Measurements from ENCODE around the gene TMEM19. TPM values are rescaled to one million over a fixed set of nuclear protein-coding genes. Genes with fewer than 3 reads are reported as not detected.
"Not testable (repeated sequence)": the region's sequence is repeated elsewhere in the genome, so short reads cannot be mapped to it uniquely, and the experiment has no call there.

TMEM19 gene
- total RNA-seq, 1 donor from 2014 or later, result 25.8 TPM

DNA sequence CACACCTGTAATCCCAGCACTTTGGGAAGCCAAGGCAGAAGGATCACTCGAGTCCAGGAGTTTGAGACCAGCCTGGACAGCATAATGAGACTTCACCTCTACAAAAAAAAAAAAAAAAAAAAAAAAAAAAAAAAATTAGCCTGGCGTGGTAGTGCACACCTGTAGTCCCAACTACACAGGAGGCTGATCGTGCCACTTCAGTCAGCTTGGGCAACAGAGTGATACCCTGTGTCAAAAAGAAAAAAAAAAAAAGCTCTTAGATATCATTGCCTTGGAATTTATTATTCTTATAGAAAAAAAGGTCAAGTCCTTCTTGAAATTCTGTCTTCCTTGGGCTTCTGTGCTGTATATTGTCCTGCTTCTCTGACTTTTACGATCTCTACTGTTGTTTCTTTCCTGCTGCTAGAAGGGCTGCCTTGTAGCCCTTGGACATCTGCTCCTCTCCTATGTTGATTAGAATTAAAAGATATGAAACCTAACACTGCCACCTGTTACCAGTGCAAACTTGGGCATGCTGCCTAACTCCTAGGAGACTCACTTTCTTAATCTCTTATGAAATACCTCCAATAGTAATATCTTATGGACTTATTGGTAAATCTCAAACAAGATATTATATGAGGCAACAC, 5.7 kb downstream of the TMEM19 start:
- no peak for FAIRE-seq
- H2AFZ ChIP-seq (ENCODE audit: low read depth, low read length), result no peak overlapping the region
- no peak overlapping the region for H3K9ac ChIP-seq (ENCODE audit: low read length)
- Mint-ChIP-seq H3K36me3 (ENCODE audit: low read depth, unreplicated experiment) (peaks cover 1% of the 10 kb centered on the region), H3K9me3 (ENCODE audit: unreplicated experiment) (no peaks in the 10 kb centered on the region), H3K4me3 (ENCODE audit: unreplicated experiment) (no peak overlapping the region), H3K27ac (ENCODE audit: unreplicated experiment) (no peak overlapping the region), H3K4me1 (ENCODE audit: low read depth, unreplicated experiment) (peaks cover 7% of the 10 kb centered on the region), H3K27me3 (ENCODE audit: low read depth, unreplicated experiment) (no peaks in the 10 kb centered on the region)
- no peak overlapping the region for H3K4me3 ChIP-seq (ENCODE audit: insufficient read depth, low read depth, low read length)
- H3K36me3 ChIP-seq (ENCODE audit: insufficient read depth, low read length), result no peaks in the 10 kb centered on the region
- no peak for DNase-seq (ENCODE audit: low read depth)
- H3K27me3 ChIP-seq (ENCODE audit: insufficient read depth, low read length), result no peaks in the 10 kb centered on the region
- H4K20me1 ChIP-seq (ENCODE audit: insufficient read depth, low read length), result no peaks in the 10 kb centered on the region
- peaks cover 10% of the 10 kb centered on the region for H3K4me1 ChIP-seq (ENCODE audit: insufficient read depth, low read length)
- TF ChIP-seq, protein P1, sequence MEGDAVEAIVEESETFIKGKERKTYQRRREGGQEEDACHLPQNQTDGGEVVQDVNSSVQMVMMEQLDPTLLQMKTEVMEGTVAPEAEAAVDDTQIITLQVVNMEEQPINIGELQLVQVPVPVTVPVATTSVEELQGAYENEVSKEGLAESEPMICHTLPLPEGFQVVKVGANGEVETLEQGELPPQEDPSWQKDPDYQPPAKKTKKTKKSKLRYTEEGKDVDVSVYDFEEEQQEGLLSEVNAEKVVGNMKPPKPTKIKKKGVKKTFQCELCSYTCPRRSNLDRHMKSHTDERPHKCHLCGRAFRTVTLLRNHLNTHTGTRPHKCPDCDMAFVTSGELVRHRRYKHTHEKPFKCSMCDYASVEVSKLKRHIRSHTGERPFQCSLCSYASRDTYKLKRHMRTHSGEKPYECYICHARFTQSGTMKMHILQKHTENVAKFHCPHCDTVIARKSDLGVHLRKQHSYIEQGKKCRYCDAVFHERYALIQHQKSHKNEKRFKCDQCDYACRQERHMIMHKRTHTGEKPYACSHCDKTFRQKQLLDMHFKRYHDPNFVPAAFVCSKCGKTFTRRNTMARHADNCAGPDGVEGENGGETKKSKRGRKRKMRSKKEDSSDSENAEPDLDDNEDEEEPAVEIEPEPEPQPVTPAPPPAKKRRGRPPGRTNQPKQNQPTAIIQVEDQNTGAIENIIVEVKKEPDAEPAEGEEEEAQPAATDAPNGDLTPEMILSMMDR (IDR thresholded peaks at IDR 0.05; ENCODE audit: insufficient read depth, low read depth, low read length), result no peak
- no peak for TF ChIP-seq EZH2 (IDR thresholded peaks at IDR 0.05; ENCODE audit: insufficient read depth, low read length)
- no peaks in the 10 kb centered on the region for H3K9me3 ChIP-seq (ENCODE audit: insufficient read depth, low read depth, low read length)
- no peak overlapping the region for H3K27ac ChIP-seq (ENCODE audit: low read depth, low read length)
- H3K4me2 ChIP-seq (ENCODE audit: low read length), result no peak overlapping the region
- peaks cover 13% of the 10 kb centered on the region for H3K79me2 ChIP-seq (ENCODE audit: insufficient read depth, low read length)

DNA sequence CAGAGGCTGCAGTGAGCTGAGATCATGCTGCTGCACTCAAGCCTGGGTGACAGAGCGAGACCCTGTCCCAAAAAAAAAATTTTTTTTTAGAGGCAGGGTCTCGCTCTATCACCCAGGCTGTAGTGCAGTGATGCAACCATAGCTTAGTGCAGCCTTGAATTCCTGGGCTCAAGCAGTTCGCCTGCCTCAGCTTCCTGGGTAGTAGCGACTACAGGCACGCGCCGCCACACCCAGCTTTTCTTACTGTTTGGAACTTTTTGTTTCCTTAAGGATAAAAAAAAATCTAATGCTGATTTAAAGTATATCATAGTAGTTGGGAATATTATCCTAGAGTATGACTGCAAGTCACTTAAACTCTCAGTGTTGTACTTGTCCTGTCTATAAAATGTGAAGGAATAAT, 7.2 kb downstream of the TMEM19 start:
- Histone ChIP-seq H3K27me3 (ENCODE audit: insufficient read depth, low read length) (no peaks in the 10 kb centered on the region), H3K79me2 (ENCODE audit: insufficient read depth, low read length) (no peaks in the 10 kb centered on the region), H3K27ac (ENCODE audit: low read depth, low read length) (no peak overlapping the region), H3K4me3 (ENCODE audit: insufficient read depth, low read depth, low read length) (no peak overlapping the region), H3K4me1 (ENCODE audit: insufficient read depth, low read length) (no peaks in the 10 kb centered on the region), H2AFZ (ENCODE audit: low read depth, low read length) (no peak overlapping the region), H4K20me1 (ENCODE audit: insufficient read depth, low read length) (no peaks in the 10 kb centered on the region), H3K4me2 (ENCODE audit: low read length) (no peak overlapping the region), H3K36me3 (ENCODE audit: insufficient read depth, low read length) (no peaks in the 10 kb centered on the region), H3K9ac (ENCODE audit: low read length) (no peak overlapping the region), H3K9me3 (ENCODE audit: insufficient read depth, low read depth, low read length) (no peaks in the 10 kb centered on the region)
- Mint-ChIP-seq H3K4me1 (ENCODE audit: low read depth, unreplicated experiment) (peaks cover 2% of the 10 kb centered on the region), H3K4me3 (ENCODE audit: unreplicated experiment) (no peak overlapping the region), H3K27me3 (ENCODE audit: low read depth, unreplicated experiment) (no peaks in the 10 kb centered on the region), H3K27ac (ENCODE audit: unreplicated experiment) (no peak overlapping the region), H3K9me3 (ENCODE audit: unreplicated experiment) (no peaks in the 10 kb centered on the region), H3K36me3 (ENCODE audit: low read depth, unreplicated experiment) (peaks cover 6% of the 10 kb centered on the region)
- no peak for TF ChIP-seq EZH2 (IDR thresholded peaks at IDR 0.05; ENCODE audit: insufficient read depth, low read length)
- TF ChIP-seq, protein P1 (IDR thresholded peaks at IDR 0.05; ENCODE audit: insufficient read depth, low read depth, low read length), result no peak
- no peak for DNase-seq (ENCODE audit: low read depth)
- no peak for FAIRE-seq

DNA sequence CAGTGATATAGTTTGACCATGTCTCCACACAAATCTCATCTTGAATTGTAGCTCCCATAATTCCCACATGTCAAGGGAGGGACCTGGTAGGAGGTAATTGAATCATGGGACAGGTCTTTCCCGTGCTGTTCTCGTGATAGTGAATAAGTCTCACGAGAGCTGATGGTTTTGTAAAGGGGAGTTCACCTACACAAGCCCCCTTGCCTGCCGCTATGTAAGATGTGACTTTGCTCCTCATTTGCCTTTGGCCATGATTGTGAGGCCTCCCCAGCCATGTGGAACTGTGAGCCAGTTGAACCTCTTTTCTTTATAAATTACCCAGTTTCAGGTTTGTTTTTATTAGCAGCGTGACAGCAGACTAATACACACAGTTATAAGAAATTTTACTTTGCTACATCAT, 7.8 kb downstream of the TMEM19 start:
- H4K20me1 ChIP-seq (ENCODE audit: insufficient read depth, low read length); H3K79me2 ChIP-seq (ENCODE audit: insufficient read depth, low read length); H3K27ac ChIP-seq (ENCODE audit: low read depth, low read length); H3K27me3 ChIP-seq (ENCODE audit: insufficient read depth, low read length); H2AFZ ChIP-seq (ENCODE audit: low read depth, low read length); H3K4me2 ChIP-seq (ENCODE audit: low read length); DNase-seq (ENCODE audit: low read depth); H3K36me3 Mint-ChIP-seq (ENCODE audit: low read depth, unreplicated experiment); H3K4me1 Mint-ChIP-seq (ENCODE audit: low read depth, unreplicated experiment); H3K4me3 ChIP-seq (ENCODE audit: insufficient read depth, low read depth, low read length); H3K27me3 Mint-ChIP-seq (ENCODE audit: low read depth, unreplicated experiment); FAIRE-seq; H3K9me3 Mint-ChIP-seq (ENCODE audit: unreplicated experiment); H3K27ac Mint-ChIP-seq (ENCODE audit: unreplicated experiment); H3K4me1 ChIP-seq (ENCODE audit: insufficient read depth, low read length); H3K9ac ChIP-seq (ENCODE audit: low read length); H3K9me3 ChIP-seq (ENCODE audit: insufficient read depth, low read depth, low read length); H3K36me3 ChIP-seq (ENCODE audit: insufficient read depth, low read length); H3K4me3 Mint-ChIP-seq (ENCODE audit: unreplicated experiment): not testable (repeated sequence)
